K562 (cell line): ENCODE results near the gene OR10P1. TPM values are rescaled to one million over a fixed set of nuclear protein-coding genes. Genes with fewer than 3 reads are reported as not detected.

Experiments
- ATAC-seq: fragments of 200-7000 bp; cut with Tn5 transposase; 3 replicates; pipeline ENCODE4 v1.9.1; 2020; ENCODE audit warnings: moderate library complexity
- BruUV-seq: library from RNA; stranded (reverse); fragments of 400-500 nt; replicated peaks from 2 replicates; lab custom pipeline; 2021; lab: Mats Ljungman, UMichigan
- CTCF ChIA-PET: fragments of 300-600 bp; formaldehyde crosslinking; extraction: SDS; loops from one replicate; lab custom pipeline; 2021; ENCODE audit warnings: low intra/inter-chr PET ratio; lab: Yijun Ruan, JAX
- POLR2A ChIA-PET: fragments of 300-600, 350-650 bp; sonication (Branson Sonifier 250); formaldehyde crosslinking; extraction: SDS; loops from one replicate; lab custom pipeline; 2021; ENCODE audit warnings: antibody characterized with exemption, inconsistent platforms; lab: Yijun Ruan, JAX
- DNase-seq, 4 experiments: peaks; one replicate each; pipeline versions ENCODE4 v3.0.0 to v3.0.0-alpha.2; 2011 to 2018; ENCODE audit warnings: low spot score in 3 of 4, mixed read lengths in 3 of 4; ENCODE audit errors: extremely low read depth in 1 of 4
- FAIRE-seq: peaks from 2 replicates; lab custom pipeline; 2011; peaks lifted over from hg19 to GRCh38; lab: Jason Lieb, UNC
- H2AFZ ChIP-seq: 2 replicates; pipeline ENCODE4 v1.6.0; 2011; ENCODE audit warnings: low read depth, low read length, control low read depth, inconsistent platforms
- H3K27ac ChIP-seq: fragments of 200-600 bp; 3 replicates; pipeline ENCODE4 v1.8.0; 2011; ENCODE audit warnings: low read depth, mild to moderate bottlenecking, control low read depth, inconsistent platforms, low read length, moderate library complexity, mixed read lengths; ENCODE audit errors: extremely low read depth
- H3K27me3 ChIP-seq, 2 experiments: fragments of 300-600 bp in 1 of 2; 2 replicates in 1 of 2; 3 replicates in 1 of 2; pipeline versions ENCODE4 v1.6.0 to v1.8.0; 2011; ENCODE audit warnings: inconsistent platforms in 2 of 2, low read length in 2 of 2, mild to moderate bottlenecking in 1 of 2, mixed read lengths in 1 of 2, moderate library complexity in 1 of 2; ENCODE audit not compliant: control insufficient read depth in 2 of 2, insufficient read depth in 2 of 2
- H3K36me3 ChIP-seq: fragments of 300-600 bp; 3 replicates; pipeline ENCODE4 v1.8.0; 2011; ENCODE audit warnings: mild to moderate bottlenecking, low read length, inconsistent platforms; ENCODE audit not compliant: control insufficient read depth, insufficient read depth
- H3K4me1 ChIP-seq, 2 experiments: fragments of 200-600 bp in 1 of 2; replicated peaks in 1 of 2; 2 replicates in 1 of 2; 3 replicates in 1 of 2; pipeline versions ENCODE4 v1.5.1 to v1.8.0; 2011; ENCODE audit warnings: inconsistent platforms in 2 of 2, low read length in 2 of 2, mild to moderate bottlenecking in 1 of 2, mixed read lengths in 1 of 2, moderate library complexity in 1 of 2; ENCODE audit not compliant: control insufficient read depth in 2 of 2, insufficient read depth in 2 of 2
- H3K4me2 ChIP-seq: 2 replicates; pipeline ENCODE4 v1.6.1; 2011; ENCODE audit warnings: low read length, control low read depth, inconsistent platforms, mixed read lengths; ENCODE audit not compliant: insufficient read depth
- H3K4me3 ChIP-seq: fragments of 200-600 bp; sonication (generic), shearing (Covaris generic); 2 replicates; pipeline ENCODE4 v1.5.1; 2016; ENCODE audit warnings: control low read depth, inconsistent platforms
- H3K79me2 ChIP-seq: fragments of 200-600 bp; 3 replicates; pipeline ENCODE4 v1.8.0; 2011; ENCODE audit warnings: low read length, inconsistent platforms; ENCODE audit not compliant: control insufficient read depth, insufficient read depth
- H3K9ac ChIP-seq, 2 experiments: 2 replicates each; pipeline versions ENCODE4 v1.6.0 to v1.6.1; 2011; ENCODE audit warnings: low read depth in 2 of 2, low read length in 2 of 2, control low read depth in 1 of 2, inconsistent platforms in 1 of 2, mild to moderate bottlenecking in 1 of 2, mixed read lengths in 1 of 2; ENCODE audit not compliant: insufficient read depth in 1 of 2
- H3K9me1 ChIP-seq: one replicate; pipeline ENCODE4 v1.6.0; 2011; ENCODE audit warnings: inconsistent platforms, mild to moderate bottlenecking, low read length, moderate library complexity; ENCODE audit not compliant: control insufficient read depth, insufficient read depth
- H3K9me3 ChIP-seq: replicated peaks from 2 replicates; pipeline ENCODE4 v1.5.1; 2011; ENCODE audit warnings: low read depth, low read length, inconsistent platforms; ENCODE audit not compliant: control insufficient read depth, insufficient read depth
- H4K20me1 ChIP-seq: replicated peaks from 2 replicates; pipeline ENCODE4 v1.6.1; 2011; ENCODE audit warnings: low read length, inconsistent platforms, mixed read lengths; ENCODE audit not compliant: control insufficient read depth, insufficient read depth
- BCL6 ChIP-seq: fragments of 250-450 bp; sonication (Bioruptor Pico); IDR thresholded peaks from 2 replicates; pipeline ENCODE4 v1.4.0; 2020
- CBX2 ChIP-seq: fragments of 200-600 bp; sonication (generic); IDR thresholded peaks from one replicate; pipeline ENCODE4 v1.6.1; 2012; ENCODE audit warnings: mild to moderate bottlenecking, low read length, inconsistent platforms; ENCODE audit not compliant: insufficient read depth, poor library complexity, severe bottlenecking
- MED1 ChIP-seq: sonication (generic); formaldehyde crosslinking; IDR thresholded peaks from 2 replicates; pipeline ENCODE4 v1.8.1; 2023; ENCODE audit warnings: missing genetic modification reagents, borderline replicate concordance
- NFE2L1 ChIP-seq: fragments of 450-650 bp; IDR thresholded peaks from 2 replicates; pipeline ENCODE4 v1.6.1; 2016; ENCODE audit warnings: missing genetic modification characterization, low read depth, mild to moderate bottlenecking, missing compliant biosample characterization, moderate library complexity, borderline replicate concordance
- SIRT6 ChIP-seq: IDR thresholded peaks from one replicate; pipeline ENCODE4 v1.6.1; 2012; ENCODE audit warnings: low read depth, mild to moderate bottlenecking, control low read depth, inconsistent platforms, low read length, moderate library complexity
- TAF1 ChIP-seq: IDR thresholded peaks from 2 replicates; pipeline ENCODE4 v1.6.1; 2011; ENCODE audit warnings: mild to moderate bottlenecking, low read length, moderate library complexity; ENCODE audit not compliant: insufficient read depth, control insufficient read depth, severe bottlenecking; ENCODE audit errors: extremely low read depth
- XRCC3 ChIP-seq: fragments of 450-650 bp; IDR thresholded peaks from 2 replicates; pipeline ENCODE4 v1.6.1; 2017; ENCODE audit warnings: mild to moderate bottlenecking, moderate library complexity
- ZNF12 ChIP-seq: sonication (generic); formaldehyde crosslinking; IDR thresholded peaks from 2 replicates; pipeline ENCODE4 v1.4.0; 2020; ENCODE audit warnings: mild to moderate bottlenecking, missing genetic modification reagents
- ZNF76 ChIP-seq: fragments of 250-450 bp; sonication (Bioruptor Pico); IDR thresholded peaks from 2 replicates; pipeline ENCODE4 v1.4.0; 2020; ENCODE audit warnings: mild to moderate bottlenecking, moderate library complexity, borderline replicate concordance
- WGBS: fragments of 100-300 bp; shearing (Covaris generic); methylation state at CpG from one replicate; pipeline ENCODE4 v1.1.6; 2016; ENCODE audit warnings: low coverage, mixed read lengths; ENCODE audit not compliant: insufficient coverage; ENCODE audit errors: missing lambda C conversion rate; 5-methylcytosine and 5-hydroxymethylcytosine counted together
- in situ Hi-C: fragments of 300-500 bp; cut with MboI; formaldehyde crosslinking; loops from 4 replicates; pipeline ENCODE4 v1.15.0; 2018; ENCODE audit warnings: inconsistent platforms, mixed read lengths
- intact Hi-C: fragments of 100-400 bp; cut with micrococcal nuclease; formaldehyde crosslinking; loops from 2 replicates; pipeline ENCODE4 v1.14.2; 2022
- polyA plus RNA-seq, 8 experiments: library from polyadenylated mRNA; depleted of rRNA in 4 of 8; stranded (reverse) in 5 of 8; unstranded in 3 of 8; fragments of >200 nt; fragmentation: Nextera tagmentation in 2 of 8; fragmentation: Illumina TruSeq in 1 of 8; extraction: Ambion mirVana in 2 of 8; extraction: Trizol in 1 of 8; gene quantifications; 2 replicates each; pipeline versions ENCODE4 v1.2.1 to v1.2.3, GENCODE V29; 2011 to 2014; ENCODE audit warnings: inconsistent platforms in 1 of 8, missing spikeins in 1 of 8
- total RNA-seq, 7 experiments: library from RNA; depleted of rRNA in 6 of 7; stranded (reverse); fragments of >200 nt in 6 of 7; fragmentation: Illumina TruSeq in 2 of 7; extraction: Trizol in 2 of 7; gene quantifications; 2 replicates each; pipeline versions ENCODE4 v1.2.1 to v1.2.3, GENCODE V29; 2011 to 2021; ENCODE audit warnings: low replicate concordance in 1 of 7
- TF ChIP-seq, protein P1 (sequence below): sonication (generic); formaldehyde crosslinking; IDR thresholded peaks from 2 replicates; pipeline ENCODE4 v1.8.0; 2022; ENCODE audit warnings: missing genetic modification reagents, mild to moderate bottlenecking, borderline replicate concordance
- TF ChIP-seq, protein P2 (sequence below): fragments of 150-350 bp; conservative IDR thresholded peaks from 2 replicates; pipeline ENCODE4 v1.6.1; 2014; ENCODE audit warnings: low read length
- TF ChIP-seq, protein P3 (sequence below), 2 experiments: IDR thresholded peaks; 2 replicates each; pipeline ENCODE4 v1.6.1; 2012; ENCODE audit warnings: improper control_type of control experiment in 2 of 2, low read depth in 2 of 2, low read length in 2 of 2, borderline replicate concordance in 1 of 2

OR10P1 gene
- total and polyA plus RNA-seq, 9 of the 15 experiments (the other 6 are each of a cell fraction or from before 2014, with no cell fraction given), result not detected

DNA sequence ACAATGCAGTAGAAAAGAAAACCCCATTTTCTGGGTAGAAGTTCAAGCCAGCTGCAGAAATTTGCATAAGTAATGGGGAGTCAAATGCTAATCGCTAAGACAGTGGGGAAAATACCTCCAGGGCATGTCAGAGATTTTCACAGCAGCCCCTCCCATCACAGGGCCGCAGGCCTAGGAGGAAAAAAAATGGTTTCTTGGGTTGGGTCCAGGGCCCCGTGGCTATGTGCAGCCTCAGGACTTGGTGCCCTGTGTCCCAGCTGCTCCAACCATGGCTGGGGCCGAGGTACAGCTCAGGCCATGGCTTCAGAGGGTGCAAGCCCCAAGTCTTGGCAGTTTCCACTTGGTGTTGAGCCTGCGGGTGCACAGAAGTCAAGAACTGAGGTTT lies 14.6 kb downstream of the OR10P1 start:
- H4K20me1 ChIP-seq, result no peaks in the 10 kb centered on the region
- CTCF ChIA-PET, result no interaction called here
- H3K4me2 ChIP-seq, result no peak overlapping the region
- H3K9ac ChIP-seq, result no peak overlapping the region
- peaks cover 5 to 9% of the 10 kb centered on the region in 2 experiments; a peak in 3 of 5 replicates for H3K4me1 ChIP-seq
- in situ Hi-C loops (no loop called here), intact Hi-C loops (no loop called here)
- 10% methylated on average over 5 of the region's 5 CpGs for WGBS
- POLR2A ChIA-PET, result no interaction called here
- H2AFZ ChIP-seq, result 0 out of 2 replicates have a peak overlapping the region, but pooled peaks have one; percentile 24
- H3K9me3 ChIP-seq, result peaks cover 2% of the 10 kb centered on the region
- no peak overlapping the region for H3K27ac ChIP-seq
- ATAC-seq (no peak), FAIRE-seq (no peak), DNase-seq (no peak)
- no TSS peak for BruUV-seq
- H3K27me3 ChIP-seq, result no peaks in the 10 kb centered on the region
- no peak for TF ChIP-seq TAF1
- TF ChIP-seq, protein P1, sequence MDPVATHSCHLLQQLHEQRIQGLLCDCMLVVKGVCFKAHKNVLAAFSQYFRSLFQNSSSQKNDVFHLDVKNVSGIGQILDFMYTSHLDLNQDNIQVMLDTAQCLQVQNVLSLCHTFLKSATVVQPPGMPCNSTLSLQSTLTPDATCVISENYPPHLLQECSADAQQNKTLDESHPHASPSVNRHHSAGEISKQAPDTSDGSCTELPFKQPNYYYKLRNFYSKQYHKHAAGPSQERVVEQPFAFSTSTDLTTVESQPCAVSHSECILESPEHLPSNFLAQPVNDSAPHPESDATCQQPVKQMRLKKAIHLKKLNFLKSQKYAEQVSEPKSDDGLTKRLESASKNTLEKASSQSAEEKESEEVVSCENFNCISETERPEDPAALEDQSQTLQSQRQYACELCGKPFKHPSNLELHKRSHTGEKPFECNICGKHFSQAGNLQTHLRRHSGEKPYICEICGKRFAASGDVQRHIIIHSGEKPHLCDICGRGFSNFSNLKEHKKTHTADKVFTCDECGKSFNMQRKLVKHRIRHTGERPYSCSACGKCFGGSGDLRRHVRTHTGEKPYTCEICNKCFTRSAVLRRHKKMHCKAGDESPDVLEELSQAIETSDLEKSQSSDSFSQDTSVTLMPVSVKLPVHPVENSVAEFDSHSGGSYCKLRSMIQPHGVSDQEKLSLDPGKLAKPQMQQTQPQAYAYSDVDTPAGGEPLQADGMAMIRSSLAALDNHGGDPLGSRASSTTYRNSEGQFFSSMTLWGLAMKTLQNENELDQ (CRISPR knock-in tag), result no peak
- TF ChIP-seq MED1 (CRISPR knock-in tag), result no peak
- TF ChIP-seq BCL6 (CRISPR knock-in tag), result no peak
- no peak for TF ChIP-seq CBX2
- TF ChIP-seq, protein P2, sequence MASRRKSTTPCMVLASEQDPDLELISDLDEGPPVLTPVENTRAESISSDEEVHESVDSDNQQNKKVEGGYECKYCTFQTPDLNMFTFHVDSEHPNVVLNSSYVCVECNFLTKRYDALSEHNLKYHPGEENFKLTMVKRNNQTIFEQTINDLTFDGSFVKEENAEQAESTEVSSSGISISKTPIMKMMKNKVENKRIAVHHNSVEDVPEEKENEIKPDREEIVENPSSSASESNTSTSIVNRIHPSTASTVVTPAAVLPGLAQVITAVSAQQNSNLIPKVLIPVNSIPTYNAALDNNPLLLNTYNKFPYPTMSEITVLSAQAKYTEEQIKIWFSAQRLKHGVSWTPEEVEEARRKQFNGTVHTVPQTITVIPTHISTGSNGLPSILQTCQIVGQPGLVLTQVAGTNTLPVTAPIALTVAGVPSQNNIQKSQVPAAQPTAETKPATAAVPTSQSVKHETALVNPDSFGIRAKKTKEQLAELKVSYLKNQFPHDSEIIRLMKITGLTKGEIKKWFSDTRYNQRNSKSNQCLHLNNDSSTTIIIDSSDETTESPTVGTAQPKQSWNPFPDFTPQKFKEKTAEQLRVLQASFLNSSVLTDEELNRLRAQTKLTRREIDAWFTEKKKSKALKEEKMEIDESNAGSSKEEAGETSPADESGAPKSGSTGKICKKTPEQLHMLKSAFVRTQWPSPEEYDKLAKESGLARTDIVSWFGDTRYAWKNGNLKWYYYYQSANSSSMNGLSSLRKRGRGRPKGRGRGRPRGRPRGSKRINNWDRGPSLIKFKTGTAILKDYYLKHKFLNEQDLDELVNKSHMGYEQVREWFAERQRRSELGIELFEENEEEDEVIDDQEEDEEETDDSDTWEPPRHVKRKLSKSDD, result no peak
- TF ChIP-seq XRCC3, result no peak
- TF ChIP-seq ZNF12 (CRISPR knock-in tag), result no peak
- no peak for TF ChIP-seq SIRT6
- TF ChIP-seq, protein P3, sequence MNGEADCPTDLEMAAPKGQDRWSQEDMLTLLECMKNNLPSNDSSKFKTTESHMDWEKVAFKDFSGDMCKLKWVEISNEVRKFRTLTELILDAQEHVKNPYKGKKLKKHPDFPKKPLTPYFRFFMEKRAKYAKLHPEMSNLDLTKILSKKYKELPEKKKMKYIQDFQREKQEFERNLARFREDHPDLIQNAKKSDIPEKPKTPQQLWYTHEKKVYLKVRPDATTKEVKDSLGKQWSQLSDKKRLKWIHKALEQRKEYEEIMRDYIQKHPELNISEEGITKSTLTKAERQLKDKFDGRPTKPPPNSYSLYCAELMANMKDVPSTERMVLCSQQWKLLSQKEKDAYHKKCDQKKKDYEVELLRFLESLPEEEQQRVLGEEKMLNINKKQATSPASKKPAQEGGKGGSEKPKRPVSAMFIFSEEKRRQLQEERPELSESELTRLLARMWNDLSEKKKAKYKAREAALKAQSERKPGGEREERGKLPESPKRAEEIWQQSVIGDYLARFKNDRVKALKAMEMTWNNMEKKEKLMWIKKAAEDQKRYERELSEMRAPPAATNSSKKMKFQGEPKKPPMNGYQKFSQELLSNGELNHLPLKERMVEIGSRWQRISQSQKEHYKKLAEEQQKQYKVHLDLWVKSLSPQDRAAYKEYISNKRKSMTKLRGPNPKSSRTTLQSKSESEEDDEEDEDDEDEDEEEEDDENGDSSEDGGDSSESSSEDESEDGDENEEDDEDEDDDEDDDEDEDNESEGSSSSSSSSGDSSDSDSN (IDR thresholded peaks at IDR 0.05; ENCODE audit: borderline replicate concordance in 1 of 2, low read depth in 2 of 2, low read length in 2 of 2), result no peak
- TF ChIP-seq NFE2L1 (tag), result no peak
- TF ChIP-seq ZNF76 (CRISPR knock-in tag), result no peak
- no peaks in the 10 kb centered on the region for H3K79me2 ChIP-seq
- H3K36me3 ChIP-seq, result no peaks in the 10 kb centered on the region
- no peak overlapping the region for H3K4me3 ChIP-seq
- no peaks in the 10 kb centered on the region for H3K9me1 ChIP-seq
